ENCODE measurements around the gene WNT1. TPM values are rescaled to one million over a fixed set of nuclear protein-coding genes. Genes with fewer than 3 reads are reported as not detected.

Gene WNT1
- total RNA-seq, 1 experiment from 2014 or later, result not detected

- DNase-seq (ENCODE audit: low read depth), result no peak
Observed at GRCh38 chr12:48980953-48981756, 3.0 kb downstream of the WNT1 start.

DNA sequence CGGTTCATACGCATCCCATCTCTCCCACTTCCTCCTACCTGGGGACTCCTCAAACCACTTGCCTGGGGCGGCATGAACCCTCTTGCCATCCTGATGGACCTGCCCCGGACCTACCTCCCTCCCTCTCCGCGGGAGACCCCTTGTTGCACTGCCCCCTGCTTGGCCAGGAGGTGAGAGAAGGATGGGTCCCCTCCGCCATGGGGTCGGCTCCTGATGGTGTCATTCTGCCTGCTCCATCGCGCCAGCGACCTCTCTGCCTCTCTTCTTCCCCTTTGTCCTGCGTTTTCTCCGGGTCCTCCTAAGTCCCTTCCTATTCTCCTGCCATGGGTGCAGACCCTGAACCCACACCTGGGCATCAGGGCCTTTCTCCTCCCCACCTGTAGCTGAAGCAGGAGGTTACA is 3.6 kb downstream of the WNT1 start:
- no peak for DNase-seq (ENCODE audit: low read depth)

- no peak for DNase-seq (ENCODE audit: low read depth)
Observed at GRCh38 chr12:48982397-48983080, 4.4 kb downstream of the WNT1 start.

DNA sequence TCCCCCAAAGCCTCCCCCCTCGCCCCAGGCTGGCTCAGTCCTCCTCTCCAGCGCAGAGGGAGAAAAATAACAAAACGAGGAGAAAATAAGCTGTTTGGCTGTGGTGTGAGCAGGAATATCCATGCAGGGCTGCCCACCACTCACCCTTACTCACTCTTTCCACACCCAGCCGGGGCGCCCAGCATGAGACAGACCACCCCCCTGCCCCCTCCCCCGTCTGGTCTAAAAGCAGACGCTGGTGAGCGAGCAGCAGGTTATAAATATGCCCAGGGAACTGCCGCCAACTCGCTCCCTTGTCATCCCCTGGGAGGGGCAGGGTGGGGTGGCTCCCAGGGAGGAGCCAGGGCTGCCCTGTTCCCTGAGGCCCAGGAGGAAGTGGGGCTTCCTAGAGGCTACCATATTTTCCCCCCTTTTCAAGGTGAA is 7.4 kb downstream of the WNT1 start:
- no peak for DNase-seq (ENCODE audit: low read depth)

GRCh38 chr12:48985901-48986300 is 7.8 kb downstream of the WNT1 start:
- no peak for DNase-seq (ENCODE audit: low read depth)

- no peak for DNase-seq (ENCODE audit: low read depth)
Observed at GRCh38 chr12:48986720-48987291, 8.7 kb downstream of the WNT1 start.

GRCh38 chr12:48988030-48988649 is 10.0 kb downstream of the WNT1 start:
- DNase-seq (ENCODE audit: low read depth), result peak; percentile 46

DNA sequence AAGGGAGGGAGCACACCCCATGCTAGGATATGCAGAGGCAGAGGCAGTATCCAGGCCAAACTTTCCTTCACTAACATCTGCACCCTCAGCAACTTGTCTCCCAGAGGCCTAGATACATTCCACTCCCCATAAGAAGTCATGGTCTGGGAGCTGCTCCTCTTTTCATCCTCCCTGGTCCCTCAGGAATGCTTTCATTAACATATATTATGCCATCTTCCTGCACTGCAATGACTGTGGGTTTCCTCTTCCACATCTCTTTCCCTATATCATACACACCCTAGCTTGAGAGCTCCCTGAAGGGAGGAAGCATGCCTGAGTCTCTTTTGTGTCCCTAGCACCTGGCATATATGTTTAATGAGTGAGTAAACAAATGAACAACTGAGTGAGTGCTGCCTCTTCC is 12.4 kb downstream of the WNT1 start:
- no peak for DNase-seq (ENCODE audit: low read depth)

DNA sequence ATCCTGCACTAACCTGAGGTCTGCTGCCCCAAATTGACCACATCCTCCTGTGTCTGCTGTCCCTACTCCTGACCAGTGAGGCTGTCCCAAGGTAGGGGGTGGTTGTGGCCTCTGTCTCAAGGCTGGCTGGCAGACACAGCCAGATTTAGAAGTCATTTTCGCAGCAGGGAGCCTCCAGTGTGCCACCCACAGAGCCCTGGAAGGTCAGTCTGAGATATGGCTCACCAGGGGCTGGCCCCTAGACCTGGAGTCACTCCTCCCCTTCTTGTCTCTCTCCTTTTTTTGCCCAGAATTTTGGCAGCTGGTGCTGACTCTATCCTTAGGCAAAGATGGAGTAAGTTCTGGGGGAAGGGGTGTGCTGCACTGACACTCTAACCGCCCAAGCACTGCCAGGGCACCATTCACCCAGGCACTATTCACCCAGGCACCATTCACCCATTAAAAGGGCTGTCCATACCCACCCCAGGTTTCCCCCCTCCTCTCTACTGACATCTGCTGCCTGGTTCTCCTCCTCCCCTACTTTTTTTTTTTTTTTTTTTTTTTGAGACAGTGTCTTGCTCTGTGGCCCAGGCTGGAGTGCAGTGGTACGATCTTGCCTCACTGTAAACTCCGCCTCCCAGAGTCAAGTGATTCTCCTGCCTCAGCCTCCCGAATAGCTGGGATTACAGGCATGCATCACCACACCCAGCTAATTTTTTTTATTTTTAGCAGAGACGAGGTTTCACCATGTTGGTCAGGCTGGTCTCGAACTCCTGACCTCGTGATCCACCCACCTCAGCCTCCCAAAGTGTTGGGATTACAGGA is 13.3 kb downstream of the WNT1 start:
- no peak for DNase-seq (ENCODE audit: low read depth)

DNA sequence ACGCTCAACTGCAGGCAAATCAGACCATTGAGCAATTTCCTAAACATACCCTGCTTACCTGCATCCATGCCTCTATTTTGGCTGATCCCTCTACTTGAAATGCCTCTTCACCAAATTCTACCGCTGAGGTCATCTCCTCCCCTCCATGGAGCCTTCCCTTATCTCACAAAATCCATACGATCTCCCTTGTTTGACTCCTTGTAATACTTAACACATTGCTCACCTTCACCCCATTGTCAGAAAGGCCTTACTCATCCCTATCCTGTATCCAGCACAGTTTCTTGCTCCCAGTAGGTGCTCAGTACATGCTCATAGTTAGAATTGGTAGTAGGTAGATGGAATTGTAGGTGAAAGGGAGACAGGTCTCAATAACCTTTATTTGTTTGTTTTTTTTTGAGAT is 15.7 kb downstream of the WNT1 start:
- no peak for DNase-seq (ENCODE audit: low read depth)

DNA sequence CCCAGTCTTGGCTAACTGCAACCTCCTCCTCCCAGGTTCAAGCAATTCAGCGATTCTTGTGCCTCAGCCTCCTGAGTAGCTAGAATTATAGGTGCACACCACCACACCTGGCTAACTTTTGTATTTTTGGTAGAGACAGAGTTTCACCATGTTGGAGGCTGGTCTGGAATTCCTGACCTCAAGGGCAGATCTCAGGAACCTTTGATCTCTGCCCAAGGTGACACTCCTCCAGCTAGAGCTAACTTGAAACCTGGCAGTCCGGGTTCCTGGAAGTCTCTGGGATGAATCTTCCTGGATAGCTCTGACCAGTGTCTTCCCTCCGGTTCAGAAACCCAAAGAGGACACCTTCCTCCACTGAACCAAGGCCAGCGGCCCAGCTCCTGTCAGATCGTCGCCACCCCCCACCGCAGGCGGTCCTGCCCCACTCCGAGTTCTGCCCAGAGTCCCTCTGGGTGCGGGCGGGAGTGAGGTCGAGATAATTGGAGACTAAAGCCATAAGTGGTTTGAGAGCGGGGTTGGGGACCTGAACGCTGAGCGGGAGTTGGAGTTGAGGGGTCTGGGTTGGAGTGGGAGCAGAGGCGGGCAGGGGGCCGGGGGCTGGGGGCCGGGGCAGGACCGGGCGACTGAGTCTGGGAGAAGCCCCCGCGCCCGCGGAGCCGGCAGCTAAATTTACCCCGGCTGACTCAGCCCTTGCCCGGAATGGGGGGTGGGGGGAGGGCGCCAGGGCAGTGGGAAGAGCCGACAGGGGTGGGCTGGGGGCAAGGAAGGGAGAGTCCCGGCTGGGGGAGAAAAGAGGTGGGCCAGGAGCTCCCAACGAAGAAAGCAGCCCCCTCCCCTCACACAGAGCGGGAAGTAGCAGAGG is 16.3 kb downstream of the WNT1 start:
- DNase-seq (ENCODE audit: low read depth), result no peak

DNA sequence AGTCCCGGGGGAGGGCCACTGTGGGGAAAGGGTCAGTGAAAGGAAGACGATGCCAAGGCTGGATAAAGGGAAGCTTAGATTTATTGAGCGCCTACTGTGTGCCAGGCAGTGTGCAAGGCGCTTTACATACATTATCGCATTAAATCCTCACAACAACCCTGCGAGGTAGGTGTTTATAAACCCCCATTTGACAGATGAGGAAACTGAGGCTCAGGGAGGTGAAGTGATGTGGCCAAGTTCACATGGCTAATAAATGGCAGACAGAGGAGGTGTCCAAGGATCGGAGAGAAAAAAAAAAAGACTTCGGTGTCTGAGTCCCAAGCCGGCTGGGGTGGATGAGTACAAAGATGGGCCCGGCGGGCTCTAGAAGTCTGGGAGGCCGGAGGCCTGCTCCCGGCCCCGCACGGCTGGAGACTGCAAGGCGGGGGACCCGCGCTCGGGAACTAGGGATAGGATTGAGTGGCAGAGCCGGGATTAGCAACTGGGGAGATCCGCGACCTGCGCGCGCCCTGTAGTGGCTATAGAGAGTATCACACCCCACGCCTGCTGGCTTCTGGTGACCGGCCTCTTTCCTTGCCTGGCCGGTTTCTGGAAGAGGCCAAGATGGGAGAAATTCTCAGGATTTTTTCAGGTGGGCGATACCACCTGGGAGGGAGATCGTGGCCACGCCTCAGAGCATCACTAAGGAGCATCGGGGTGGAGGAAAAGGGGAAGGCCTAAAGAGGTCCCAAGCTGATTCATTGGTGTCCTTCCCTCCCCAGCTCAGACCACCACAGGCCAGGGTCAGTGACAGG is 17.2 kb downstream of the WNT1 start:
- peak; percentile 77 for DNase-seq (ENCODE audit: low read depth)

DNA sequence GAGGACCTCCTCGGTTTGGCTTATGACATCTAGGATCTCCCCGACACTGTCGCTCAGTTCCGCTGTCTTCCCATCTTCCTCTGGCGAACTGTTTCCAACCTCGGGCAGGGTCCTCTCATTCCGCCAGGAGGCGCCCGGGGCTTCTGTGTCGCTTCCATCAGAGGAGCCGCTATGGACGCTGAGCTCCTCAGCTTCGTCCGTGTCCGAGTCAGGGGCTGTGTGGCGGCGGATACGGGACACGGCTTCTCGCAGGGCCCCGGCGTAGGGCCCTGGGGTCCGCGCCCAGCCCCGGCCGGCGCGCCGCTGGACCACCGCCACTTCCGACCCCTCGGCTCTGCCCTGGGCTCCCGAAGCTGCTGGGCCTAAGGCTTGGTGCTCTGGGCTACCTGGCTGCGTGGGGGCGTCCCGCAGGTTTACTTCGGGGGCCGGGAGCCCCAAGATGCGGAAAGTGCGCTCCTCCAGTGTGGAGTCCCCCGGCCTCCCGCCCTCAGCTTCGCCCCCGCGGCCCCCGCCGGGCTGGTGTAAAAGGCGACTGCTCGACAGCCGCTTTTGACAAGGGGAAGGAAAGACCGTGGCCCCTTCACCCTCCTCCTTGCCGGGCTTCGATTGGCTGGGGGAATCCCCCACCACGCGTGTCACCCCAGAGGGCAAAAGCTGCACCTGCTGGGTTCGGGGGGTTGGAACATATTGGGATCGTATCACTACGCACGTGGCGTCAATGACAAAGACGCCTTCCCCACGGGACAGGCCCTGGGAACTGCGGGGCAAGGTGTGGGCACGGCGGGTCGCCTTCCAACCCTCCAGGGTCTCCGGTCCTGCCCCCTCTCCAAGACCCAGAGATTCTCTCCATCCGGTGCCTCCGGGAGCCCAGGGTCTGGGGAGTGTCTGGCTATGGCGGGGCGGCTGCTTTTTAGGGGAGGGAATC is 18.9 kb downstream of the WNT1 start:
- peak; percentile 67 for DNase-seq (ENCODE audit: low read depth)

GRCh38 chr12:48997719-48998496 is 19.8 kb downstream of the WNT1 start:
- no peak for DNase-seq (ENCODE audit: low read depth)

GRCh38 chr12:48998497-48999353 is 20.6 kb downstream of the WNT1 start:
- DNase-seq (ENCODE audit: low read depth), result peak; percentile 40

GRCh38 chr12:48999371-49000131 is 21.4 kb downstream of the WNT1 start, which contains the start of gene DDN:
Gene DDN, minus strand, starts transcription at chr12:48999375. Its CDS starts 88 bp downstream, at chr12:48999287.
- DNase-seq (ENCODE audit: low read depth), result peak; percentile 53
